ENCODE data around the gene AKAIN1. TPM values are rescaled to one million over a fixed set of nuclear protein-coding genes. Genes with fewer than 3 reads are reported as not detected.

Gene AKAIN1
- polyA plus RNA-seq, 6 donors from 2014 or later, result not detected

DNA sequence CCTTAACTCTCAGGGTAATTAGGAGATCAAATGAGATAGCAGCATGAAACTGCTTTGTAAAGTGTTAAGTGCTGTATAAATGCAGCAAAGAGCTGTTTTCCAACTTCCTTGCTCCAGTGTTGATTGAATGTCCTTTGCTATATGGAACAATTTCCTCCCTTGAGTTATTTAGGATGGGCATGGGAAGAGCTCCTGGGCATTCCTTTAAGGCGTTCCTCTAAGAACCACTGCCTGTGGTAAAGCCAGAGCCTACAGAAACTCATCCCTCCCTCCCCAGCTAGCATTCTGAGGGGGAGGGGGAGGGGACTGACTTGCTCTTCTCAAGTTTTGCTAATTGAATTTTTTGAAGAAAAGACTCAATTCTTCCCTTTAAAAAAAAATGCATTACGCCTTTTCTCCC, 1.4 kb downstream of the AKAIN1 start:
- Mint-ChIP-seq H3K9me3 (peaks cover 0 to 14% (median 4%) of the 10 kb centered on the region in 7 donors), H3K27ac (no peak overlapping the region), H3K4me3 (peak overlapping the region in 1 of 8 donors; percentile 35), H3K4me1 (peaks cover 2 to 6% (median 6%) of the 10 kb centered on the region in 3 donors), H3K27me3 (peaks cover 74 to 76% (median 75%) of the 10 kb centered on the region in 3 donors), H3K36me3 (peaks cover 0 to 22% of the 10 kb centered on the region in 2 donors)
- ATAC-seq (ENCODE audit: low read depth in 2 of 2), result no peak
- DNase-seq, result no peak

- no peak overlapping the region for H3K4me3 Mint-ChIP-seq
- peaks cover 19 to 32% (median 27%) of the 10 kb centered on the region in 3 donors for H3K27me3 Mint-ChIP-seq
- DNase-seq (no peak), ATAC-seq (ENCODE audit: low read depth in 2 of 2) (no peak)
- peak overlapping the region in 1 of 6 donors; percentile 19 for H3K27ac Mint-ChIP-seq
- peaks cover 0 to under 1% (median 0%) of the 10 kb centered on the region in 7 donors for H3K9me3 Mint-ChIP-seq
- peaks cover 1 to 12% (median 10%) of the 10 kb centered on the region in 3 donors for H3K4me1 Mint-ChIP-seq
- no peaks in the 10 kb centered on the region for H3K36me3 Mint-ChIP-seq
These were observed 16.8 kb downstream of the AKAIN1 start for GRCh38 chr18:5180254-5180653.

DNA sequence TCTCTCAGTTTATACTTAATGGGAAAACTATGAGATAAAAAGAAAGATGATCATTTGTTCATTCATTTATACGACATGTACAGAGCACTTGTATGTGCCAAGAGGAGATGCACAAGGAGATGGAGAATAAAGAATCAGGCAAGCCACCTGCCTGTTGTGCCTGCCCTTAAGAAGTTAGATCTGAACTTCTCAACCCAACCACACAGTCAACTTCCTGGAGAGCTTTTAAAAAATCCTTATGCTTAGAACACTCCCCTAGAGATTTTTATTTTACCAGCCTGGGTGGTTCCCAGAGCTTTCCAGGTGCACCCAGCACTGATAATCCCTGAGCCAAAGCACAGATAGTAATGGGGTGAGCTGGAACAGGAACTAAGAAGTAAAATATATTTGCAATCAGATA, 18.5 kb downstream of the AKAIN1 start:
- H3K4me3 Mint-ChIP-seq, result peak overlapping the region in 1 of 8 donors; percentile 21
- H3K27me3 Mint-ChIP-seq, result peaks cover 7 to 16% (median 11%) of the 10 kb centered on the region in 3 donors
- DNase-seq (no peak), ATAC-seq (ENCODE audit: low read depth in 2 of 2) (no peak)
- no peaks in the 10 kb centered on the region for H3K36me3 Mint-ChIP-seq
- peaks cover 5 to 21% (median 20%) of the 10 kb centered on the region in 3 donors for H3K4me1 Mint-ChIP-seq
- peak overlapping the region in 1 of 6 donors; percentile 29 for H3K27ac Mint-ChIP-seq
- no peaks in the 10 kb centered on the region for H3K9me3 Mint-ChIP-seq

- H3K4me3 Mint-ChIP-seq, result no peak overlapping the region
- H3K36me3 Mint-ChIP-seq, result no peaks in the 10 kb centered on the region
- H3K9me3 Mint-ChIP-seq, result peaks cover 0 to 12% (median 7%) of the 10 kb centered on the region in 7 donors
- peak; percentile 47 for DNase-seq
- H3K27ac Mint-ChIP-seq, result peak overlapping the region in 2 of 6 donors; percentile 66 to 67
- peak; percentile 96 to 97 for ATAC-seq (ENCODE audit: low read depth in 2 of 2)
- H3K4me1 Mint-ChIP-seq, result peaks cover 5 to 21% (median 20%) of the 10 kb centered on the region in 3 donors
- peaks cover 0 to 6% (median 0%) of the 10 kb centered on the region in 3 donors for H3K27me3 Mint-ChIP-seq
These were observed 21.7 kb downstream of the AKAIN1 start for GRCh38 chr18:5175378-5175777.

GRCh38 chr18:5173646-5174045, 23.4 kb downstream of the AKAIN1 start:
- H3K27ac Mint-ChIP-seq, result no peak overlapping the region
- H3K9me3 Mint-ChIP-seq, result peaks cover 0 to 12% (median 7%) of the 10 kb centered on the region in 7 donors
- no peak for ATAC-seq (ENCODE audit: low read depth in 2 of 2)
- H3K4me3 Mint-ChIP-seq, result no peak overlapping the region
- peaks cover 0 to under 1% (median 0%) of the 10 kb centered on the region in 3 donors for H3K27me3 Mint-ChIP-seq
- peaks cover 5 to 21% (median 20%) of the 10 kb centered on the region in 3 donors for H3K4me1 Mint-ChIP-seq
- DNase-seq, result no peak
- no peaks in the 10 kb centered on the region for H3K36me3 Mint-ChIP-seq

GRCh38 chr18:5173236-5173635, 23.8 kb downstream of the AKAIN1 start:
- ATAC-seq (ENCODE audit: low read depth in 2 of 2), result no peak
- peaks cover 5 to 21% (median 20%) of the 10 kb centered on the region in 3 donors for H3K4me1 Mint-ChIP-seq
- no peak for DNase-seq
- H3K27me3 Mint-ChIP-seq, result peaks cover 0 to 5% (median 0%) of the 10 kb centered on the region in 3 donors
- H3K36me3 Mint-ChIP-seq, result no peaks in the 10 kb centered on the region
- H3K4me3 Mint-ChIP-seq, result no peak overlapping the region
- no peak overlapping the region for H3K27ac Mint-ChIP-seq
- peaks cover 0 to 12% (median 7%) of the 10 kb centered on the region in 7 donors for H3K9me3 Mint-ChIP-seq

- H3K27me3 Mint-ChIP-seq, result peaks cover 0 to 10% (median 8%) of the 10 kb centered on the region in 3 donors
- H3K4me1 Mint-ChIP-seq, result peaks cover 0 to 5% (median 0%) of the 10 kb centered on the region in 3 donors
- H3K9me3 Mint-ChIP-seq, result peaks cover 0 to 12% (median 7%) of the 10 kb centered on the region in 7 donors
- H3K27ac Mint-ChIP-seq, result no peak overlapping the region
- ATAC-seq (ENCODE audit: low read depth in 2 of 2) (no peak), DNase-seq (no peak)
- H3K36me3 Mint-ChIP-seq, result no peaks in the 10 kb centered on the region
- H3K4me3 Mint-ChIP-seq, result no peak overlapping the region
These were observed 29.2 kb downstream of the AKAIN1 start for GRCh38 chr18:5167831-5168230.

DNA sequence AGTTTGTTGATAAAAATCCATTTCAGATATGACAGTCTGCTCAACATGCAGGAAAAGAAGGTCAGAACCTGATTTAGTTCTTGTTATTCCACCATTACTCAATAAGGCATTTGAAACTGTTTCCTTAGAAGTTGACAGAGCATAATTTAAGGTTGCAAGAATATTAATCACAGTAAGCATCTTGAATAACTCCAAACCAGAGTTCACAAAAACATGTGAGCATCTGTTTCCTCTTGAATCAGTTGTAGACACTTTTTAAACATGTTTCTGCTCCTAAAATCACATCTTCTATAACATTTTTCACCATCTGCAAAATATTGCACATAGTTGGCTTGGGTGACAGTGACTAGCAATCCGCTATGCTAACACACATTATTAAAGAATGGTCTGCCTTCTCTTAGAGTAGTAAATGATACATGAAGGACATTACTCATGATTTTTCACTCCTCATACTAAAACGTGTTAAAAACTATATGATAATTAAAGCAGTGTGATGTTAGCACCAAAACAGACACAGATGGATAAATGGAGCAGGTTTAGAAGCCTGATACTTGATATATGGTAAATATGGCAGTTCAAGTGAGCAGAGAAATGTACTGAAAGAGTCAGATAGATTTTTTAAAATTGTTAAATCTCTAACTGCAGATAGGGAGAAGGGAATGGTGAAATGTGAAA, 30.3 kb downstream of the AKAIN1 start:
- ATAC-seq (ENCODE audit: low read depth in 2 of 2), result no peak
- no peak for DNase-seq
- Mint-ChIP-seq H3K27ac (no peak overlapping the region), H3K4me3 (no peak overlapping the region), H3K27me3 (peaks cover 0 to 10% (median 8%) of the 10 kb centered on the region in 3 donors), H3K9me3 (peaks cover 0 to 9% (median 6%) of the 10 kb centered on the region in 7 donors), H3K4me1 (peaks cover 0 to 5% (median 0%) of the 10 kb centered on the region in 3 donors), H3K36me3 (no peaks in the 10 kb centered on the region)

DNA sequence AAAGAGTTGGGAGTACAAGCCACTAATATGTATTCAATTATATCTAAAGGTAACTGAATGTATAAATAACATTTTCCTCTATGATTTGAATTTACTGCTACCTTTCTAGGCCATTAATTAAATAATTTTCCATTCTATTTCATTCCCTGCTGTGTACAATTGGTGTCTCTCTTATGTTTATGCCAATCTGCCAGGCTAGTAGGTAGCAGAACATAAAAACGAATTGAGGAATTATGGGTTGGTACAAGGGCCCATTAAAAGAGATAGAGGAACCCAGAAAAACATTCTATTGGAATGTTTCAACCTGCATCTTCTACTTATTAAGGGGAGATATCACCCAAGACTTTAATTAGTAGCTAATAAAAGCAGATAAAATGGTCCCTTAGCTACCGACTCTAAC, 32.2 kb downstream of the AKAIN1 start:
- DNase-seq, result no peak
- Mint-ChIP-seq H3K36me3 (no peaks in the 10 kb centered on the region), H3K27ac (no peak overlapping the region), H3K9me3 (no peaks in the 10 kb centered on the region), H3K4me1 (peaks cover 0 to 5% (median 0%) of the 10 kb centered on the region in 3 donors), H3K27me3 (peaks cover 0 to 10% (median 8%) of the 10 kb centered on the region in 3 donors), H3K4me3 (no peak overlapping the region)
- no peak for ATAC-seq (ENCODE audit: low read depth in 2 of 2)

- Mint-ChIP-seq H3K27me3 (peaks cover 0 to 5% (median 4%) of the 10 kb centered on the region in 3 donors), H3K4me1 (peaks cover 0 to 8% (median 0%) of the 10 kb centered on the region in 3 donors), H3K9me3 (no peaks in the 10 kb centered on the region), H3K36me3 (no peaks in the 10 kb centered on the region), H3K27ac (no peak overlapping the region), H3K4me3 (no peak overlapping the region)
- DNase-seq, result no peak
- no peak for ATAC-seq (ENCODE audit: low read depth in 2 of 2)
These were observed 34.9 kb downstream of the AKAIN1 start for GRCh38 chr18:5162111-5162510.

- peaks cover 0 to 4% (median 4%) of the 10 kb centered on the region in 3 donors for H3K27me3 Mint-ChIP-seq
- ATAC-seq (ENCODE audit: low read depth in 2 of 2) (no peak), DNase-seq (no peak)
- peak overlapping the region in 1 of 6 donors; percentile 63 for H3K27ac Mint-ChIP-seq
- H3K4me3 Mint-ChIP-seq, result no peak overlapping the region
- H3K36me3 Mint-ChIP-seq, result no peaks in the 10 kb centered on the region
- peaks cover 0 to 8% (median 0%) of the 10 kb centered on the region in 3 donors for H3K4me1 Mint-ChIP-seq
- no peaks in the 10 kb centered on the region for H3K9me3 Mint-ChIP-seq
These were observed 38.0 kb downstream of the AKAIN1 start for GRCh38 chr18:5159080-5159479.

GRCh38 chr18:5158587-5158986, 38.5 kb downstream of the AKAIN1 start:
- no peak overlapping the region for H3K27ac Mint-ChIP-seq
- peak overlapping the region in 1 of 8 donors; percentile 27 for H3K4me3 Mint-ChIP-seq
- no peaks in the 10 kb centered on the region for H3K9me3 Mint-ChIP-seq
- DNase-seq (no peak), ATAC-seq (ENCODE audit: low read depth in 2 of 2) (no peak)
- peaks cover 0 to 4% (median 4%) of the 10 kb centered on the region in 3 donors for H3K27me3 Mint-ChIP-seq
- H3K4me1 Mint-ChIP-seq, result peaks cover 0 to 8% (median 0%) of the 10 kb centered on the region in 3 donors
- H3K36me3 Mint-ChIP-seq, result no peaks in the 10 kb centered on the region

DNA sequence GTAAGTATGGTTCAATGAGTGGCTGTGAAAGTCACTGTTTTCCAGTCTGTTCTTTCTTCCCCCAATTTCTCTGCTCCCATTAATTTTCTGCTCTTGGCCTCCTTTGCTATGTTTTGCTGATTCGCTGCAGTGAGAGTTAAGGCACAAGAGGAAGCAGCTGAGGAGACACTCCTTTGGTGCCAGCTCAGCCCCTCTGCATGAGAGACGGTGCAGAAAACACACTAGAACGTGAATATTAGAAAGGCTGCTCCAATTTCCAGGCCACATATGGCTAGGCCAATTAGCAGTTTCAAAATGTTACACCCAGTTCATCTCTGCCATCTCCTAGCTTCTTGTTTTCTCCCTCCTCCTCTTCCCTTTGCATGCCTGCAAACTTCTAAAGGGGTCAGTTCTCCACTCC, 38.9 kb downstream of the AKAIN1 start:
- H3K36me3 Mint-ChIP-seq, result no peaks in the 10 kb centered on the region
- no peak for DNase-seq
- no peak for ATAC-seq (ENCODE audit: low read depth in 2 of 2)
- H3K9me3 Mint-ChIP-seq, result no peaks in the 10 kb centered on the region
- H3K27me3 Mint-ChIP-seq, result peaks cover 0 to 4% (median 4%) of the 10 kb centered on the region in 3 donors
- no peak overlapping the region for H3K4me3 Mint-ChIP-seq
- no peak overlapping the region for H3K27ac Mint-ChIP-seq
- H3K4me1 Mint-ChIP-seq, result peaks cover 0 to 8% (median 0%) of the 10 kb centered on the region in 3 donors

GRCh38 chr18:5155907-5156287, 41.2 kb downstream of the AKAIN1 start:
- Mint-ChIP-seq H3K27me3 (peaks cover 0 to 13% (median 9%) of the 10 kb centered on the region in 3 donors), H3K27ac (no peak overlapping the region), H3K4me3 (no peak overlapping the region), H3K9me3 (peaks cover 0 to 6% (median 0%) of the 10 kb centered on the region in 7 donors), H3K36me3 (no peaks in the 10 kb centered on the region), H3K4me1 (peaks cover 0 to 8% (median 0%) of the 10 kb centered on the region in 3 donors)
- DNase-seq (no peak), ATAC-seq (ENCODE audit: low read depth in 2 of 2) (no peak)
